Bronchial epithelial cell (primary cell): ENCODE results near the gene UTP11. TPM values are rescaled to one million over a fixed set of nuclear protein-coding genes. Genes with fewer than 3 reads are reported as not detected.

ENCODE experiments used
- DNase-seq: peaks from one replicate; pipeline ENCODE4 v3.0.0-alpha.2; 2010; ENCODE audit warnings: low read depth
- FAIRE-seq: peaks from 2 replicates; lab custom pipeline; 2011; peaks lifted over from hg19 to GRCh38; lab: Jason Lieb, UNC
- H3K27me3 ChIP-seq: 2 replicates; pipeline ENCODE4 v1.5.1; 2011; ENCODE audit warnings: low read length; ENCODE audit not compliant: control insufficient read depth, insufficient read depth
- H3K36me3 ChIP-seq: 2 replicates; pipeline ENCODE4 v1.5.1; 2011; ENCODE audit warnings: low read length; ENCODE audit not compliant: control insufficient read depth, insufficient read depth
- H3K4me3 ChIP-seq: 2 replicates; pipeline ENCODE4 v1.5.1; 2011; ENCODE audit warnings: mild to moderate bottlenecking, low read depth, low read length, control low read depth
- total RNA-seq: library from RNA; depleted of rRNA; stranded (reverse); fragments of >200 nt; gene quantifications from 2 replicates; pipeline ENCODE4 v1.2.1, GENCODE V29; 2014
- TF ChIP-seq, protein P1 (sequence below): IDR thresholded peaks from 2 replicates; pipeline ENCODE4 v1.5.1; 2011; ENCODE audit warnings: mild to moderate bottlenecking, moderate library complexity, low read length, control low read depth, inconsistent platforms; ENCODE audit not compliant: insufficient read depth, severe bottlenecking

Gene UTP11
- total RNA-seq, 1 donor from 2014 or later, result 20.5 TPM

DNA sequence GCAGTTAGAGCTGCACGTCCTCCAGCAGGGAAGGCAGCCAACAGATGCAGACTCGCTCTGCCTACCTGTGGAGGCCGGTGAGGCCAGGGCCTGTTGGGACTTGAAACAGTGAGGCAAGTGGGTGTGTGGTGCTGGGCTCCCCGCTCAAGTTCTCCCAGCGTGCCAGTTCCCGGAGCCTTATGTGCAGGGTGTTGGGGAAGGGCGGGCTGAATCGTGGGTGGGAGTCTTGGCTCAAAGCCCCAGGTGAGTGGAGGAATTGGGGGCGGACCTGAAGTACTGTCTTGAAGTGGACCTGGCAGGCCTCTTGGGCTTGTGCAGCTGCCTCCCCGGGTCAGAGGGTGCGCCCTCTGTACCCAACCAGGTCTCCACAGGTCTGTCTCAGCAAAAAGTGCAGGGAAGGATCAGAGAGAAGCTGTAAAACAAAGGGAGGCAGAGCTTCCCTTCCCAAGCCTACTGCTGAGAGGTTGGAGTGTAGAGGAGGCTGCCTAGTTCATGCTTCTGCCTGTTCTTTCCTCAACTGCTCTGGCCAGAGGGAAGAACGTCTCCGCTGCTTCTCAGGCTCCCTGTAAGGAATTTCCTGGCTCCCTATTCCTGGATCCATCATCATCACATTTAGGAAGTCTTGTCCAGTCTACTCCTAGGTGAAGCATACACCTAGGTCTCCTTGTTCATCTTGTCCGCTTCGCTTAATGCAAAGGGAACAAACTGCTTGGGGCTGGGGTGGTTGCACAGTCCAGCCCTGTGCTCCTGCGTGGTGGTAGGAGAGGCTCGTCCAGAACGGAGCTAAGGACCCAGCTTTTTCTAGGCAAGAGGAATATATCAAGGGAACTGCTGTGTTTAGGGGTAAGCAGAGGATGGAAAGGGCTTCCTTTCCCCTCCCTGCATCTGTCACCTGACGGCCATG is 14.9 kb downstream of the UTP11 start:
- H3K4me3 ChIP-seq, result no peak overlapping the region
- FAIRE-seq, result peak; percentile 96

GRCh38 chr1:38028105-38028591 is 15.6 kb downstream of the UTP11 start:
- TF ChIP-seq, protein P1, sequence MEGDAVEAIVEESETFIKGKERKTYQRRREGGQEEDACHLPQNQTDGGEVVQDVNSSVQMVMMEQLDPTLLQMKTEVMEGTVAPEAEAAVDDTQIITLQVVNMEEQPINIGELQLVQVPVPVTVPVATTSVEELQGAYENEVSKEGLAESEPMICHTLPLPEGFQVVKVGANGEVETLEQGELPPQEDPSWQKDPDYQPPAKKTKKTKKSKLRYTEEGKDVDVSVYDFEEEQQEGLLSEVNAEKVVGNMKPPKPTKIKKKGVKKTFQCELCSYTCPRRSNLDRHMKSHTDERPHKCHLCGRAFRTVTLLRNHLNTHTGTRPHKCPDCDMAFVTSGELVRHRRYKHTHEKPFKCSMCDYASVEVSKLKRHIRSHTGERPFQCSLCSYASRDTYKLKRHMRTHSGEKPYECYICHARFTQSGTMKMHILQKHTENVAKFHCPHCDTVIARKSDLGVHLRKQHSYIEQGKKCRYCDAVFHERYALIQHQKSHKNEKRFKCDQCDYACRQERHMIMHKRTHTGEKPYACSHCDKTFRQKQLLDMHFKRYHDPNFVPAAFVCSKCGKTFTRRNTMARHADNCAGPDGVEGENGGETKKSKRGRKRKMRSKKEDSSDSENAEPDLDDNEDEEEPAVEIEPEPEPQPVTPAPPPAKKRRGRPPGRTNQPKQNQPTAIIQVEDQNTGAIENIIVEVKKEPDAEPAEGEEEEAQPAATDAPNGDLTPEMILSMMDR, result no peak
- no peak overlapping the region for H3K4me3 ChIP-seq
- no peak for FAIRE-seq
- no peaks in the 10 kb centered on the region for H3K27me3 ChIP-seq
- H3K36me3 ChIP-seq, result peaks cover 2% of the 10 kb centered on the region
- peak; percentile 87 for DNase-seq

More for the DNA sequence above, 14.9 kb downstream of the UTP11 start:
- TF ChIP-seq, protein P1, result no peak
- Histone ChIP-seq H3K36me3 (peaks cover 2% of the 10 kb centered on the region), H3K27me3 (no peaks in the 10 kb centered on the region)
- peak; percentile 96 for DNase-seq

DNA sequence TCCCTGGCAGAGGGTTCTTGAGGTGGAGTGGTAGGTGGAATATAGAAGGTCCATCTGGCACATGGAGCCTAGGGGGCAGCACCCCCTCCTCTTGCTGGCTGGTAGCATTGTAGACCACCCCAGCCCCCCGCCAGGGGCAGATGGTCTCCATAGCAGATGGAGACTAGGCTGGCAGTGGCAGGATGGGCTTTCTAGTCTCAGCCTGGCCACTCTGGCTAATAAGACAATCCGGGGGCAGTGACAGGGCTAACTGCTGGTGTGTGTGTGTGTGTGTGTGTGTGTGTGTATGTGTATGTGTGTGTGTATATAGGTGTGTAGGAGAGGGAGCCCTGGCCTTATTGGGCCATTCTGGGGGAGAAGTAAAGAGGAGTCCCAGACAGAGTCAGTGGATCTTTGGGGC is 16.1 kb downstream of the UTP11 start:
- Histone ChIP-seq H3K27me3 (no peaks in the 10 kb centered on the region), H3K36me3 (peaks cover 1% of the 10 kb centered on the region), H3K4me3 (no peak overlapping the region)
- DNase-seq (no peak), FAIRE-seq (no peak)
- TF ChIP-seq, protein P1, result peak; percentile 13

DNA sequence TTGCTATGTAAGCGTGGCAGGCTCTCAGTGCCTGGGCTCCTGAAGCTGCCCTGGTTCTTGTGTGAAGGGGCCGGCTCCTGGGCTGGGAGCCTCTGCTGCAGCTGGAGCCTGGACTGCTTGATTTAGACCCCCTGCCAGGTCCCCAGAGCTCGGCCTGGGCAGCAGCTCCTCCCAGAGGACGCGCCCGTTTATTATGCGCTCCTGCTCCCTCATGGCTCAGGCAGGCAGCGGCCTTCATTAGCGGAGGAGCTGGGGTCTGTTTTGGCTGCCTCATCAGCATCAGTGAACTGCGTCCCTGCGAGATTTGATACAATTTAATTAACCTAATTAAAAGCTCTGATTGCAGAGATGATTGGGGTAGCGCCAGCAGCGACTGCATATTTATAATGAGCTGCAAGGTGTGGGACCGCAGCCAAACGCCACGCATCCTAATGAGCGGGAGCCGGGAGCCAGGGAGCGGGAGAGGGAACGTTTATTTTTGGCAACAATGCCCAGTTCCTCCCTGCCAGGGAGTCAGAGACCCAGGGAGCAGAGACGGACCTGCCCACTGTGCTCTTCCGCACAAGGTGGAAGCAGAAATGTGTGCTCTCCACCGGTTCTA is 16.6 kb downstream of the UTP11 start:
- no peaks in the 10 kb centered on the region for H3K27me3 ChIP-seq
- DNase-seq (no peak), FAIRE-seq (no peak)
- no peaks in the 10 kb centered on the region for H3K36me3 ChIP-seq
- TF ChIP-seq, protein P1, result no peak
- no peak overlapping the region for H3K4me3 ChIP-seq

- FAIRE-seq, result no peak
- H3K27me3 ChIP-seq, result no peaks in the 10 kb centered on the region
- TF ChIP-seq, protein P1, result no peak
- no peaks in the 10 kb centered on the region for H3K36me3 ChIP-seq
- no peak overlapping the region for H3K4me3 ChIP-seq
- peak; percentile 87 for DNase-seq
Observed at GRCh38 chr1:38029685-38030511, 17.4 kb downstream of the UTP11 start.
